GM18520 (cell line): ENCODE data around the gene GIPC1.
"Not testable (repeated sequence)": the region's sequence is repeated elsewhere in the genome, so short reads cannot be mapped to it uniquely, and the experiment has no call there.

Experiments
- ATAC-seq: cut with Tn5 transposase; IDR thresholded peaks from one replicate; pipeline ENCODE4 v1.9.1; 2021; ENCODE audit not compliant: unreplicated experiment

GIPC1 gene

GRCh38 chr19:14496029-14496833 is at the start of gene GIPC1:
TSS of gene GIPC1 (minus strand) at chr19:14496127. CDS start at chr19:14482976, 13,151 bp downstream.
- peak; percentile 71 for ATAC-seq

DNA sequence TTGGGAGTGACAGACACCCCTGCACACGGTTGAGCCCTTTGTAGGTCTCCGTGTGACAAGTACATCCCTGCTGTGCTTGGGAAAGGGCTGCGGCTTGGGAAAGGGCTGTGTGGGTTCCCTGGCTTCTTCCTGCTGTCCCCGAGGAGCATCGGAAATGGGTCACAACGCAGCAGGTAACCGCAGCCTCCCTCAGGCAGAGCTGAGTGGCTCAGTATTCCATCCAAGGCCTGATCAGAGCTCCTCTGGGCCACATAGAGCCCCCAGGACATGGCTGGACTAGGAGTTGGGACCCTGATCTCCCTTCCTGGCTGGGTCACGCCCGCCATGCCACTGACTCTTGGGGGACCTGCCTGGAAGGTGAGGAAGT is 49.8 kb upstream of the GIPC1 start:
- ATAC-seq, result no peak

- ATAC-seq, result no peak
Observed at GRCh38 chr19:14544977-14545715, 49.2 kb upstream of the GIPC1 start.

GRCh38 chr19:14544047-14544446 is 48.1 kb upstream of the GIPC1 start:
- ATAC-seq, result no peak

GRCh38 chr19:14542711-14543328 is 46.9 kb upstream of the GIPC1 start:
- ATAC-seq, result no peak

- not testable (repeated sequence) for ATAC-seq
Observed at GRCh38 chr19:14541979-14542378, 46.1 kb upstream of the GIPC1 start.

GRCh38 chr19:14540741-14541525 is 45.0 kb upstream of the GIPC1 start:
- no peak for ATAC-seq

GRCh38 chr19:14536926-14537692 is 41.2 kb upstream of the GIPC1 start:
- no peak for ATAC-seq

- no peak for ATAC-seq
Observed at GRCh38 chr19:14533450-14533849, 37.5 kb upstream of the GIPC1 start.

DNA sequence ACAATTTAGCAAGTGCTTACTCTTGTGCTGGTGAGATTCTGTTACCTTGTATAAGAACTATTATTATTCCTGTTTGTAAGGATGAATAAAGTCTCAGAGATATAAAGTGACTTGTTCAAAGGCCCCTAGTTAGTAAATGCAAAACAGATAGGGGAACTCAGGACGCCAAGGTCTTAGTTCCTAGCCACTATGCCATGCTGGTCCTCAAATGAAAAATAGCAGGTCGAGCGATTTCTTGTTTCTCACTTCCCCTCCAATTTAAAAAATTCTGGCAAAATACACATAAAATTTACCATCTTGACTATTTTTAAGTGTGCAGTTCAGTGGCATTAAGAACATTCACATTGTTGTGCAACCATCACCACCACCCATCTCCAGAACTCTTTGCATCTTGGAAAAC is 34.6 kb upstream of the GIPC1 start:
- ATAC-seq, result no peak

DNA sequence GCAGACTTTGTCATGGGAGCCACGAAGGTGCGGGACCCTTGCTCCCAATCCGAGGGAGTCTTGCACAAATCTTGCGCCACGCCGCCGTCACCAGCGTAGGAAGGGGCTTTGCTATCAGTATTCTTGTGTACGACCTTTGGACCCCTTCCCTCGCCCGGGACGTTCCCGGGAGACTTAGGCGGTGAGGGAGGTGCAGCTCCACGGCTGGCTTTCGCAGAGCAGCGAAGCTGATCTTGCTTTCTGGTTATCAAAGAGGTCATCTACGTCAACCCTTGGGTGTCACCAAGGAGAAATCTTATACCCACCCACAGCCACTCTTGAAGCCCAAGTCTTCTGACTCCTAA is 34.0 kb upstream of the GIPC1 start:
- no peak for ATAC-seq

- peak; percentile 97 for ATAC-seq
Observed at GRCh38 chr19:14529254-14530004, 33.5 kb upstream of the GIPC1 start, which contains the start of gene TECR. TSS of gene TECR (plus strand) at chr19:14529594. CDS start at chr19:14529697, 103 bp downstream.

DNA sequence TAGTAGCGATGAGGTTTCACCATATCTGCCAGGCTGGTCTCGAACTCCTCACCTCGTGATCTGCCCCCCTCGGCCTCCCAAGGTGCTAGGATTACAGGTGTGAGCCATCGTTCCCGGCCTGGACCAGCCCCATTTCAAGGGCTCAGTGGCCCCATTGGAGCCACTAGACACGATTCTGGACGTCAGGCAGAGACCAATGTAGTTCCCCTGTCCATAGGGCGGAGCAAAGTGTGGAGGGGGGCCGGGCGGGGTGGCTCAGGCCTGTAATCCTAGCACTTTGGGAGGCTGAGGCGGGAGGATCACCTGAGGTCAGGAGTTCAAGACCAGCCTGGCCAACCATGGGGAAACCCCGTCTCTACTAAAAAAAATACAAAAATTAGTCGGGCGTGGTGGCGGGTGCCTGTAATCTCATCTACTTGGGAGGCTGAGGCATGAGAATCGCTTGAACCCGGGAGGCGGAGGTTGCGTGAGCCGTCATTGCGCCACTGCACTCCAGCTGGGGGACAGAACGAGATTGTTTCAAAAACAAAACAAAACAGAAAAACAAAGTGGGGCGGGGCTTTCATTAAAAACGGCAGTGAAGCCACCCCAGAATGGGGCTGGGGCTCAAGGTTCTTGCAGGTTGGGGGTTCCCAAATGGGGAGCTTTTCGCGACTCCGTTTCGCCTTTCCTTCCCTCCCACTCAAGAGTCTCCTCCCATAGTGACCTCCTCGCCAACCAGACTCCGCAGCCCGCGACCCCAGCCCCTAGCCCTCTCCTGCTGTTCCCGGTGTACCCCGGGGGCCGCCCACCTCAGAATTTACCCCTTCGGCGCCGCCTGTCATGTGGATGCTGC is 32.7 kb upstream of the GIPC1 start:
- no peak for ATAC-seq

- ATAC-seq, result no peak
Observed at GRCh38 chr19:14526423-14526822, 30.5 kb upstream of the GIPC1 start.

DNA sequence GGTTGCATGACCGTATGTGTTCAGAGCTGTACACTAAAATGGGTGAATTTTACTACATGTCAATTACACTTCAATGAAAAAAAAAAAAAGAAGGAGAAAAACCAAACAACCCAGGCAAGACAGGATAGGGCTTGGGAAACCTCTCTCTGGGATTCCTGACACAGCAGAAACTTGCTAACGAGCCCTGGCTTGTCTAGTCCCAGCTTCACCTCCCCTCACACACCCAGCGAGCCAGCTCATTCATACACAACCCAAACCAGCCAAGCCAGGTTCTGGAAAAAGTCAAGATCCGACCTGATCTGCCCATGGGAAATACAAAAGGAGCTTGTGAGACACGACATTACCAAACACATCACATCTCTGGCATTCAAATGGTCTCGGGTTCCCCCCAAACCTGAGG is 29.8 kb upstream of the GIPC1 start:
- no peak for ATAC-seq

- no peak for ATAC-seq
Observed at GRCh38 chr19:14520543-14520942, 24.6 kb upstream of the GIPC1 start.

DNA sequence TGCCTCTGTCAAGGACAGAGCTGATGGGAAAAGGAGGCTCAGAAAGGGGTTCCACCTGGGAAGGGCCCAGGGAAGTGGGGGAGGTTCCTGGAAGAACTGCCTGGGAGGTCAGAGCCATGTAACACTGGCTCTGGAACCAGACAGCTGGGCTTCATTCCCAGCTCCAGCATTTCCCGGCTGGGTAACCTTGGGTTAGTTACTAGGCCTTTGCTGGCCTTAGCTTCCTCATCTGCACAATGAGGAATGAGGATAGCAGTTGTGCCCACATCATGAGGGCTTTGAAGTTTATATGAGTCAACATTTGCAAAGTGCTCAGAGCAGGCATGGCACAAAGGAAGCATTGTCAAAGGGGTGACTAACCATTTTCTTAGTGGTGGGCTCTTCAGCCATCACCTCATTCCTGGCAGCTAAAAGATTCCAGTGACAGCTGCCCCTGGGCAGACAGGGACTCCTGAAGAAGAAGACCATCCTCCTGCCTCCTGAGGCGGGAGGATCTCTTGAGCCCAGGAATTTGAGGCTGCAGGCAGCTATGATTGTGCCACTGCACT is 24.0 kb upstream of the GIPC1 start:
- no peak for ATAC-seq

- no peak for ATAC-seq
Observed at GRCh38 chr19:14519245-14519859, 23.4 kb upstream of the GIPC1 start.
